ENCODE results near the gene RAB31.

Gene RAB31

DNA sequence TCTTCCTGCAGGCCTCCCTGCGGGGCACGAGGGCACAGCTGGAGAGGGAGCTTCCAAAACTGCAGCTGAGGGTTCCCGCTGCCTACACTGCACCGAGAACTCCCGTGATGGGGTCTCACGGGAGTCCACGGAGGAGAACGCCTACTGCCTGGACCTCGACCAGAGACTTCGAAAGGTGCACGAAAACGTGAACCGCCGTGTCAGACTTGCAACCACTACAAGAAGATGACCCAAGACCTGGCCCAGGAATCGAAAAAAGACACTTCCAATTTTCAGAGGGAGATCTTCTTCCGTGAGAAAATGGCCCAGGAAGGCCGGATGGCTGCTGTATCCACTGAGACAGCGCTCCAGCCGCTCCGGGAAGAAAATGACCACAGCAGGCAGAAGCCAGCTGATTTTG lies 124.8 kb downstream of the RAB31 start:
- H3K36me3 ChIP-seq: peaks cover 0 to 36% (median 0%) of the 10 kb centered on the region in 11 experiments; a peak in 5 of 22 replicates
- no peak overlapping the region for H3K9ac ChIP-seq
- TF ChIP-seq Cebpa-rat (IDR thresholded peaks at IDR 0.05): no peak

GRCh38 chr18:9834551-9834950 lies 126.5 kb downstream of the RAB31 start:
- no peaks in the 10 kb centered on the region for H4K20me1 ChIP-seq
- no peak overlapping the region for H3K4me3 ChIP-seq
- peaks cover 0 to 53% (median 0%) of the 10 kb centered on the region in 11 experiments; a peak in 5 of 22 replicates for H3K36me3 ChIP-seq
- TF ChIP-seq Cebpa-rat (IDR thresholded peaks at IDR 0.05): no peak
- H3K9ac ChIP-seq: no peak overlapping the region
- peaks cover 0 to 33% (median 5%) of the 10 kb centered on the region in 10 experiments; a peak in 10 of 20 replicates for H3K4me1 ChIP-seq
- H3K4me2 ChIP-seq: no peak overlapping the region
- H3K9me3 ChIP-seq (replicated peaks in 1 of 11): peaks cover 0 to 10% (median 0%) of the 10 kb centered on the region in 11 experiments; a peak in 1 of 22 replicates
- H3K27me3 ChIP-seq: no peaks in the 10 kb centered on the region
- no peak overlapping the region for H3K27ac ChIP-seq

More for the DNA sequence above, 124.8 kb downstream of the RAB31 start:
- no peak overlapping the region for H3K4me3 ChIP-seq
- H3K4me1 ChIP-seq: peaks cover 0 to 49% (median 22%) of the 10 kb centered on the region in 10 experiments; a peak in 18 of 20 replicates
- no peak overlapping the region for H3K27ac ChIP-seq
- peaks cover 0 to 10% (median 0%) of the 10 kb centered on the region in 11 experiments; a peak in 1 of 22 replicates for H3K9me3 ChIP-seq (replicated peaks in 1 of 11)
- H3K27me3 ChIP-seq: no peaks in the 10 kb centered on the region
- no peak overlapping the region for H3K4me2 ChIP-seq
- no peaks in the 10 kb centered on the region for H4K20me1 ChIP-seq

DNA sequence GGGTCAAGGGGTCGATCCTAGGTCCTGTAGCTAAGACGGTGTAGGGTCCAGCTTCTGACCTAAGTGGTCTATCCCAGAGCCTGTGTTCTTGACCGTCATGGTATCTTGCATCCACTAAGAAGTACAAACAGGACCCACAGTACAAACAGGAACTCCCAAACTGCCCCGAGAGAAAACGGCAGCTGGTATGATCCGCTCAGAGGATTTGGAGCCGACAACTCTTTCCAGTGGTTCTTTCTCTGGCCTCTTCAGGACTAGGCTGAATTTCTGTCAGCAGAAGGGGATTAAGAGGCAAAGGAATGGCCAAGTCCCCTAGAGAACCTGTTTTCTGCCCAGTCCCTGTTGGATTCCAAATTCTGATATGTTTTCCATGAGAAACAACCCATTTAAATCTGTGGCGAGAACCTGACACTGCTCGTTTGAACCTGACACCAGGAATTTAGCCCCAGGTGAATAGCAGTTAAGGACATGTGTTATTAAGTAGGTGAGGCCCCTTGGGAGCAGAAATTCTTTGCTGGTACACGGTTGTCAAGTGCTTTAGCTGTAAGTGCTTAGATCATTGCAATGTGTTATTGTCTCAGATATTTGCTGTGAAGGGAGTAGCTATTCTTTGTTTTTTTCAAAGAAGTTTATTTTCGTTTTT lies 127.1 kb downstream of the RAB31 start:
- H3K36me3 ChIP-seq: peaks cover 0 to 60% (median 0%) of the 10 kb centered on the region in 11 experiments; a peak in 5 of 22 replicates
- H3K27ac ChIP-seq: no peak overlapping the region
- H3K27me3 ChIP-seq: no peaks in the 10 kb centered on the region
- H3K9ac ChIP-seq: no peak overlapping the region
- H4K20me1 ChIP-seq: no peaks in the 10 kb centered on the region
- TF ChIP-seq Cebpa-rat (IDR thresholded peaks at IDR 0.05): no peak
- no peak overlapping the region for H3K4me3 ChIP-seq
- H3K4me2 ChIP-seq: no peak overlapping the region
- peaks cover 0 to 10% (median 0%) of the 10 kb centered on the region in 11 experiments; a peak in 1 of 22 replicates for H3K9me3 ChIP-seq (replicated peaks in 1 of 11)
- peaks cover 0 to 26% (median 4%) of the 10 kb centered on the region in 10 experiments; a peak in 10 of 20 replicates for H3K4me1 ChIP-seq

- no peak overlapping the region for H3K4me2 ChIP-seq
- H3K27me3 ChIP-seq: no peaks in the 10 kb centered on the region
- peaks cover 0 to 10% (median 0%) of the 10 kb centered on the region in 11 experiments; a peak in 1 of 22 replicates for H3K9me3 ChIP-seq (replicated peaks in 1 of 11)
- H3K4me3 ChIP-seq: no peak overlapping the region
- no peak for TF ChIP-seq Cebpa-rat (IDR thresholded peaks at IDR 0.05)
- peaks cover 0 to 20% (median 4%) of the 10 kb centered on the region in 10 experiments; a peak in 10 of 20 replicates for H3K4me1 ChIP-seq
- H3K27ac ChIP-seq: no peak overlapping the region
- no peak overlapping the region for H3K9ac ChIP-seq
- H3K36me3 ChIP-seq: peaks cover 0 to 66% (median 0%) of the 10 kb centered on the region in 11 experiments; a peak in 5 of 22 replicates
- no peaks in the 10 kb centered on the region for H4K20me1 ChIP-seq
Measured at GRCh38 chr18:9835825-9836224, 127.7 kb downstream of the RAB31 start.

DNA sequence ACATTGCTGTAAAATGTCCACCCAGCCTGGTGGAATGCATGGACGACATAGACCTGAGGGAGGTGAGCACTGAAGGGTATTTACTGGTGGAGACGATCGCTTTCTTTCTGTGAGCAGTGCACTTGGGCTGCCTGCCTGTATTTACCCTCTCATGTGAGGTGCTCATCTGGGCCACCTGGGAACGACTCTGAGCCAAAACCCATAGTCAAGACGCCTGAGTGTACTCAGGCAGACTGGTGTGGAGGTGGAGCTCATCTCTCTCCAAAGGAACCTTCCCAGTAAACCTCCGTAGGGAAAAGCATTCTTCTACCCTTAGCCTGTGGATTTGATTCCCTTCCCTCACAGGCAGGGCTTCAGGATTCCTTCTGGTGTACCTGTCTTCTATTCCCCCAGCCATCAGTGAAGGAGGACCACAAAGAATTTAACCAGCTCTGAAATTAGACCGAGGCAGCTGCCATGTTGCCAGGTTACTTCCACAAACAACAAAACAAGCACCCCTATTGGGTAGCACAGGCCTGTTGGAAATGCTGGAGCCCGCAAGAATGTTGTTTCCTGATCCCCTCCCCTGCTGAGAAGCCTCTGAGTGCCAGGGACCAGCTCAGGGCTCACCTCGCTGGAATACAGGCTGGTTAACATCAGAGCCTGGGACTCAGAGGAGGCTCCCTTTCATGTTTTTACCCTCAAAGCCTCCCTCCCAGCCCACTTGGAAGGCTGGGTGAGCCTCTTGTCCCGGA lies 130.2 kb downstream of the RAB31 start:
- no peak for TF ChIP-seq Cebpa-rat (IDR thresholded peaks at IDR 0.05)
- Histone ChIP-seq H3K27me3 (no peaks in the 10 kb centered on the region), H3K4me2 (no peak overlapping the region), H3K36me3 (peaks cover 0 to 61% (median 0%) of the 10 kb centered on the region in 11 experiments; a peak in 4 of 22 replicates), H3K9ac (no peak overlapping the region), H3K4me1 (peaks cover 0 to 6% (median 0%) of the 10 kb centered on the region in 10 experiments; a peak in 2 of 20 replicates), H3K4me3 (no peak overlapping the region), H3K9me3 (replicated peaks in 1 of 11) (no peaks in the 10 kb centered on the region), H4K20me1 (no peaks in the 10 kb centered on the region), H3K27ac (no peak overlapping the region)

- Histone ChIP-seq H3K36me3 (peaks cover 0 to 68% (median 0%) of the 10 kb centered on the region in 11 experiments; a peak in 4 of 22 replicates), H4K20me1 (no peaks in the 10 kb centered on the region), H3K27me3 (no peaks in the 10 kb centered on the region), H3K9me3 (replicated peaks in 1 of 11) (no peaks in the 10 kb centered on the region), H3K4me3 (no peak overlapping the region), H3K4me1 (peaks cover 0 to 6% (median 0%) of the 10 kb centered on the region in 10 experiments; a peak in 2 of 20 replicates), H3K27ac (no peak overlapping the region), H3K4me2 (no peak overlapping the region), H3K9ac (no peak overlapping the region)
- no peak for TF ChIP-seq Cebpa-rat (IDR thresholded peaks at IDR 0.05)
Measured at GRCh38 chr18:9839211-9839610, 131.1 kb downstream of the RAB31 start.

DNA sequence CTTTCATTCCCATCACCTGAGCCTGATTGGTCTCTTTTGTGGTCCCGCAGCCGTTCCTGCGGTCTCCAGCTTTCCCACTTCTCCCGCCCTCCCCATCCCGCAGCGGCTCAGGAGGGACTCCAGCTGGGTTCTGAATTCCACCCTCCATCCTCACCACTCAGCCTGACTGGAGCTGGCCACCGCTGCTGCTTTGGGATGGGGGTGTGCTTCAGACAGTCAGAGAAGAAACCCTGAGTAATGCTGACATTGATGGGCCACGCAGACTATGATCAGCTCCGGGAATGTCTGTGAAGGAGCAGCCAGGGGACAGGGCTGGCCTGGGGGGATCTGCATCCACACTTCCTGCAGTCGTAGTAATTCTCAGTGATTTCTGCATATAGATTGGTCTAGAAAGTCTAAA lies 131.8 kb downstream of the RAB31 start:
- no peak for TF ChIP-seq Cebpa-rat (IDR thresholded peaks at IDR 0.05)
- no peak overlapping the region for H3K4me3 ChIP-seq
- H3K27ac ChIP-seq: no peak overlapping the region
- no peak overlapping the region for H3K9ac ChIP-seq
- H3K4me1 ChIP-seq: peaks cover 0 to 6% (median 0%) of the 10 kb centered on the region in 10 experiments; a peak in 2 of 20 replicates
- no peaks in the 10 kb centered on the region for H4K20me1 ChIP-seq
- peaks cover 0 to 73% (median 0%) of the 10 kb centered on the region in 11 experiments; a peak in 5 of 22 replicates for H3K36me3 ChIP-seq
- H3K4me2 ChIP-seq: no peak overlapping the region
- H3K27me3 ChIP-seq: no peaks in the 10 kb centered on the region
- no peaks in the 10 kb centered on the region for H3K9me3 ChIP-seq (replicated peaks in 1 of 11)

- Histone ChIP-seq H3K9ac (no peak overlapping the region), H3K27ac (no peak overlapping the region), H3K4me2 (peak overlapping the region in 4 of 11 experiments; percentile 2 to 27 (median 16); a peak in 5 of 22 replicates), H3K4me3 (no peak overlapping the region), H3K27me3 (peaks cover 0 to 9% (median 0%) of the 10 kb centered on the region in 11 experiments; a peak in 7 of 22 replicates), H3K36me3 (peaks cover 0 to 80% (median 0%) of the 10 kb centered on the region in 11 experiments; a peak in 6 of 22 replicates), H3K9me3 (replicated peaks in 1 of 11) (no peaks in the 10 kb centered on the region), H4K20me1 (no peaks in the 10 kb centered on the region; a peak in 2 of 22 replicates), H3K4me1 (peaks cover 0 to 6% (median 0%) of the 10 kb centered on the region in 10 experiments; a peak in 2 of 20 replicates)
- no peak for TF ChIP-seq Cebpa-rat (IDR thresholded peaks at IDR 0.05)
Measured at GRCh38 chr18:9841752-9842151, 133.7 kb downstream of the RAB31 start.

DNA sequence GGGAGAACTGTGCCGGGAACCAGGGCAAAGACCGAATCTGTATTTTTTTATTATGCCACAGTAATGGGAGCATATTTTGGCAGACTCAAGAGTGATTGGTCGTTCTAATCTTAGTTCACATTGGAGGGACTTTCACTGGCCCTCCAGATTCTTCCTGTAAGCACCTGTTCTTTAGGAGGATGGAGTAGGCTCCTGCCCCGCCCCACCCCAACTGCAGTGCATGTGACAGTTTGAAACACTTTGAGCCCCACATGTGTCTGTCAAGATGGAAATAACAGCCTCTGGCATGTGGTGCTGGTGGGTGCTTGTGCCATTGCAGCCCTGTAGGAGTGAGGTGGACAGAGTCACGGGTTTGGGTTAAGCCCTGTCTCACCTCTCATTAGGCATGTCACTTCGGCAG lies 134.3 kb downstream of the RAB31 start:
- Histone ChIP-seq H3K4me3 (no peak overlapping the region), H3K27me3 (peaks cover 0 to 16% (median 3%) of the 10 kb centered on the region in 11 experiments; a peak in 10 of 22 replicates), H3K4me1 (peaks cover 0 to 13% (median 2%) of the 10 kb centered on the region in 10 experiments; a peak in 7 of 20 replicates), H4K20me1 (no peaks in the 10 kb centered on the region; a peak in 2 of 22 replicates), H3K27ac (no peak overlapping the region), H3K36me3 (peaks cover 0 to 87% (median 0%) of the 10 kb centered on the region in 11 experiments; a peak in 6 of 22 replicates), H3K4me2 (peak overlapping the region in 1 of 11 experiments; percentile 9; a peak in 1 of 22 replicates), H3K9ac (no peak overlapping the region), H3K9me3 (replicated peaks in 1 of 11) (no peaks in the 10 kb centered on the region)
- no peak for TF ChIP-seq Cebpa-rat (IDR thresholded peaks at IDR 0.05)
